Upper lobe of left lung (tissue), 6 donors: Measurements from ENCODE around the gene MAGEA1. TPM values are rescaled to one million over a fixed set of nuclear protein-coding genes. Genes with fewer than 3 reads are reported as not detected.
"Not testable (repeated sequence)": the region's sequence is repeated elsewhere in the genome, so short reads cannot be mapped to it uniquely, and the experiment has no call there.

Experiments used
- ATAC-seq, 2 donors: fragments of 200-7000 bp; cut with Tn5 transposase; one replicate each; pipeline ENCODE4 v1.9.1; 2022; ENCODE audit warnings: mild to moderate bottlenecking in 2 of 2, moderate library complexity in 2 of 2; ENCODE audit not compliant: low FRiP score in 2 of 2
- DNase-seq, 2 donors: peaks; one replicate each; pipeline ENCODE4 v3.0.0-alpha.2; 2019 to 2020
- H3K27ac ChIP-seq, 4 donors: fragments of 200-600 bp; sonication (generic); one replicate each; pipeline ENCODE4 v1.5.1; 2016 to 2019
- H3K27me3 ChIP-seq, 4 donors: fragments of 200-600 bp; sonication (generic); one replicate each; pipeline ENCODE4 v1.5.1; 2017 to 2019
- H3K36me3 ChIP-seq, 4 donors: fragments of 200-600 bp; sonication (generic); one replicate each; pipeline ENCODE4 v1.5.1; 2016 to 2019
- H3K4me1 ChIP-seq, 4 donors: fragments of 200-600 bp; sonication (generic); one replicate each; pipeline ENCODE4 v1.5.1; 2018 to 2019
- H3K4me3 ChIP-seq, 4 donors: fragments of 200-600 bp; sonication (generic); one replicate each; pipeline ENCODE4 v1.5.1; 2017 to 2019; ENCODE audit warnings: mild to moderate bottlenecking in 2 of 4, moderate library complexity in 1 of 4
- H3K9me3 ChIP-seq, 4 donors: fragments of 200-600 bp; sonication (generic); one replicate each; pipeline ENCODE4 v1.5.1; 2018 to 2019
- CTCF ChIP-seq, 6 experiments: fragments of 450-650 bp in 4 of 6; fragments of 200-600 bp in 2 of 6; sonication (generic) in 2 of 6; IDR thresholded peaks; one replicate each; pipeline ENCODE4 v1.5.1; 2016 to 2019; ENCODE audit warnings: antibody characterized with exemption in 6 of 6
- EP300 ChIP-seq, 4 donors: sonication (generic); formaldehyde crosslinking; IDR thresholded peaks; one replicate each; pipeline ENCODE4 v1.5.1; 2017; ENCODE audit warnings: antibody characterized with exemption in 4 of 4, control low read depth in 2 of 4
- POLR2A ChIP-seq, 4 donors: fragments of 450-650 bp; IDR thresholded peaks; one replicate each; pipeline ENCODE4 v1.5.1; 2016 to 2017; ENCODE audit warnings: antibody characterized with exemption in 4 of 4, mild to moderate bottlenecking in 2 of 4
- POLR2AphosphoS5 ChIP-seq, 2 donors: sonication (generic); formaldehyde crosslinking; IDR thresholded peaks; one replicate each; pipeline ENCODE4 v1.5.1; 2017; ENCODE audit warnings: antibody characterized with exemption in 2 of 2
- WGBS, 2 donors: methylation state at CpG; one replicate each; pipeline ENCODE4 v1.1.5; 2017 to 2018; 5-methylcytosine and 5-hydroxymethylcytosine counted together
- total RNA-seq, 6 donors: library from RNA; depleted of rRNA in 4 of 6; stranded (reverse); fragments of >200 nt in 4 of 6; gene quantifications; one replicate each; pipeline versions ENCODE4 v1.1.0 to v1.2.1, GENCODE V29; 2016 to 2021
- donor health status: DM: no; HTN: no; CAD: no; lungs with moderate emphysema.
- donor health status: DM: no; HTN: yes; CAD: no; lungs with severe emphysema.

MAGEA1 gene
- total RNA-seq, 6 donors from 2014 or later = 0.13 TPM; not detected in 5

- H3K9me3 ChIP-seq = no peaks in the 10 kb centered on the region
- ATAC-seq (no peak), DNase-seq (no peak)
- H3K27me3 ChIP-seq = no peaks in the 10 kb centered on the region
- H3K4me1 ChIP-seq = no peaks in the 10 kb centered on the region
- H3K27ac ChIP-seq = no peak overlapping the region
- no peaks in the 10 kb centered on the region for H3K36me3 ChIP-seq
- WGBS, 2 donors = 85 to 90% methylated on average over 7 of the region's 7 CpGs
- TF ChIP-seq POLR2AphosphoS5 (IDR thresholded peaks at IDR 0.05) (no peak), POLR2A (IDR thresholded peaks at IDR 0.05) (no peak), CTCF (IDR thresholded peaks at IDR 0.05) (no peak), EP300 (IDR thresholded peaks at IDR 0.05) (no peak)
- H3K4me3 ChIP-seq = no peak overlapping the region
Observed at GRCh38 chrX:153158319-153158718, 20.8 kb upstream of the MAGEA1 start.

GRCh38 chrX:153161952-153162351 lies 17.1 kb upstream of the MAGEA1 start:
- TF ChIP-seq POLR2AphosphoS5 (IDR thresholded peaks at IDR 0.05) (no peak), EP300 (IDR thresholded peaks at IDR 0.05) (no peak), POLR2A (IDR thresholded peaks at IDR 0.05) (no peak), CTCF (IDR thresholded peaks at IDR 0.05) (no peak)
- no peaks in the 10 kb centered on the region for H3K9me3 ChIP-seq
- H3K4me1 ChIP-seq = no peaks in the 10 kb centered on the region
- H3K36me3 ChIP-seq = no peaks in the 10 kb centered on the region
- no peak for DNase-seq
- no peak for ATAC-seq
- no peak overlapping the region for H3K4me3 ChIP-seq
- no peaks in the 10 kb centered on the region for H3K27me3 ChIP-seq
- no peak overlapping the region for H3K27ac ChIP-seq
- WGBS, 2 donors = 63 to 76% methylated on average over 5 of the region's 5 CpGs

- H3K4me3 ChIP-seq = no peak overlapping the region
- H3K27me3 ChIP-seq = no peaks in the 10 kb centered on the region
- H3K36me3 ChIP-seq = no peaks in the 10 kb centered on the region
- no peaks in the 10 kb centered on the region for H3K4me1 ChIP-seq
- no peaks in the 10 kb centered on the region for H3K9me3 ChIP-seq
- ATAC-seq (peak in 1 of 2 donors; percentile 34), DNase-seq (no peak)
- WGBS, 2 donors = 78 to 79% methylated on average over 3 of the region's 3 CpGs
- no peak for TF ChIP-seq CTCF (IDR thresholded peaks at IDR 0.05)
- no peak for TF ChIP-seq EP300 (IDR thresholded peaks at IDR 0.05)
- TF ChIP-seq POLR2AphosphoS5 (IDR thresholded peaks at IDR 0.05) = no peak
- no peak for TF ChIP-seq POLR2A (IDR thresholded peaks at IDR 0.05)
- no peak overlapping the region for H3K27ac ChIP-seq
Observed at GRCh38 chrX:153164733-153165132, 14.4 kb upstream of the MAGEA1 start.

DNA sequence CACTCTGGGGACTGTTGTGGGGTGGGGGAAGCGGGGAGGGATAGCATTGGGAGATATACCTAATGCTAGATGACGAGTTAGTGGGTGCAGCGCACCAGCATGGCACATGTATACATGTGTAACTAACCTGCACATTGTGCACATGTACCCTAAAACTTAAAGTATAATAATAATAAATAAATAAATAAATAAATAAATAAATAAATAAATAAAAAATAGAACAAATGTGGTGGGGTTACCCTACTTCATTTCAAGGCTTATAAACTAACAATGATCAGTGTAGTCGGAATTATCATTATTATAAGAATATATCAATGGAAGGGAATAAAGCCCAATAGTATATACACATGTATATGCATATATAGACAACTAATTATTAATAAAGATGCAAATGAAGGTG lies 10.7 kb upstream of the MAGEA1 start:
- not testable (repeated sequence) for ATAC-seq, H3K36me3 ChIP-seq, H3K9me3 ChIP-seq, H3K4me3 ChIP-seq, H3K4me1 ChIP-seq, H3K27ac ChIP-seq, H3K27me3 ChIP-seq, DNase-seq
- WGBS, 2 donors = 77 to 82% methylated on average over 3 to 4 of the region's 4 CpGs

DNA sequence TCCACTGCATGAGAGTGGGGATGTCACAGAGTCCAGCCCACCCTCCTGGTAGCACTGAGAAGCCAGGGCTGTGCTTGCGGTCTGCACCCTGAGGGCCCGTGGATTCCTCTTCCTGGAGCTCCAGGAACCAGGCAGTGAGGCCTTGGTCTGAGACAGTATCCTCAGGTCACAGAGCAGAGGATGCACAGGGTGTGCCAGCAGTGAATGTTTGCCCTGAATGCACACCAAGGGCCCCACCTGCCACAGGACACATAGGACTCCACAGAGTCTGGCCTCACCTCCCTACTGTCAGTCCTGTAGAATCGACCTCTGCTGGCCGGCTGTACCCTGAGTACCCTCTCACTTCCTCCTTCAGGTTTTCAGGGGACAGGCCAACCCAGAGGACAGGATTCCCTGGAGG lies 2.7 kb downstream of the MAGEA1 start:
- no peak for DNase-seq
- no peak for ATAC-seq
- H3K36me3 ChIP-seq = no peaks in the 10 kb centered on the region
- H3K9me3 ChIP-seq = no peaks in the 10 kb centered on the region
- no peaks in the 10 kb centered on the region for H3K27me3 ChIP-seq
- no peaks in the 10 kb centered on the region for H3K4me1 ChIP-seq
- H3K27ac ChIP-seq = no peak overlapping the region
- TF ChIP-seq CTCF (IDR thresholded peaks at IDR 0.05) = no peak
- TF ChIP-seq EP300 (IDR thresholded peaks at IDR 0.05) = no peak
- no peak for TF ChIP-seq POLR2A (IDR thresholded peaks at IDR 0.05)
- TF ChIP-seq POLR2AphosphoS5 (IDR thresholded peaks at IDR 0.05) = no peak
- WGBS, 2 donors = 65% methylated on average over 4 of the region's 4 CpGs; no CpG with 5 or more reads in 1 of the 2 donors
- no peak overlapping the region for H3K4me3 ChIP-seq
